HG03108 (cell line): ENCODE results near the gene FZD7.

ENCODE experiments used
- ATAC-seq: cut with Tn5 transposase; IDR thresholded peaks from one replicate; pipeline ENCODE4 v1.9.1; 2021; ENCODE audit warnings: moderate library complexity; ENCODE audit not compliant: unreplicated experiment

The FZD7 gene

GRCh38 chr2:202009581-202009980 lies 24.1 kb upstream of the FZD7 start:
- no peak for ATAC-seq

DNA sequence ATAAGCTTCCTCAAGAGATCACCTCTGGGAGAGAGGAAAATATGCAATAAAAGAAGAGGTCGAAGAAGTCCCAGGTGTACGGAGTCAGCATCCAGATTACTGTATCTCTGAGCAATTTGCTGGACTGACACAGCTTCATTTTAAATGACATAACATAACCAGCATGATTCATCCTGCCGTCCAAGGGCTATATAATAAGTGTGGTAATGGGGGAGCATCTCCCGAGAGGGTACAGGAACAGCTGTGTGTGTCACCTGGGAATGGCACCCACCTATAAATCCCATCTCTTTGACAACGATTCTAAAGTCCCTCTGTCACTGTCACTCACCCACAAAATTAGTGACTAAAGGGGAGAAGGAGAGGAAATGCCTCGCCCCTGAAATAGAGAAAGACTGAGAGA lies 19.3 kb upstream of the FZD7 start:
- no peak for ATAC-seq

GRCh38 chr2:202014759-202015211 lies 18.9 kb upstream of the FZD7 start:
- no peak for ATAC-seq

DNA sequence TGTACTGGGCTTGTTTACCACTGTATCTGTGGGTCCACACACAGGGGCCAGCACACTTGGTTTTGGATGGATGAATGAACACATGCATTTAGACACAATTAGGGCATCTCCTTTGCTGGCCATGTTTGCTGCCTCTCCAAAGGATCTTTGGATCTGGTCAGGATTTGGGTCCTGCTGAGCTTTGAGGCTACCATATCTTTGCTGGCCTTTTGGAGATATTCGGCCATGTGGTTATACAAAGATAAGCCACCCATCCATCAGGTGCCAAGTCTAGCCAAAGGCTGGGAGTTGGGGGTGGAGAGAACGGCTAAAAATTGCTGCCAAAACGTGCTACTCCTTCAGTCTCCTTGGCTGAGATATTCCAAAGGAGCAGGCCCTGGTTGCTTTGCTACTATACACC lies 18.2 kb upstream of the FZD7 start:
- no peak for ATAC-seq

GRCh38 chr2:202016579-202017227 lies 17.0 kb upstream of the FZD7 start:
- ATAC-seq = no peak

DNA sequence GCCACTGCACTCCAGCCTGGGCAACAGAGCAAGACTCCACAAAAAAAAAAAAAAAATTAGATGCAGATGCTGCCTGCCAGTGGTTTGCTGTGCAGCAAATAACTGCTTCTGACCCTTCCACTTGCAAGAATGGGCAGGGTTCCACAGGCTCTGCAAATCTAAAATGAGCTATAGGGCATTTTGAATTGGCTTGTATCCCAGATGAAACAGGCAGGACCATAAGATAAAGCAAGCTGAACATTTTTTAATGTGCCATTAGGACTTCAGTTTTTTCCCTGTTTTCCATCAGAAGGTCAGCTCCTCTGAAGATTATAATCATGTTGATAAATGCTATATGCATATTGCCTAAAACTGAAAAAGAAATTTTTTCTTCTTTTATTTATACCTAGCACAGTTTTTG lies 15.7 kb upstream of the FZD7 start:
- ATAC-seq = no peak

- no peak for ATAC-seq
Observed at GRCh38 chr2:202018950-202019349, 14.7 kb upstream of the FZD7 start.

- ATAC-seq = no peak
Observed at GRCh38 chr2:202019689-202020450, 13.8 kb upstream of the FZD7 start.

DNA sequence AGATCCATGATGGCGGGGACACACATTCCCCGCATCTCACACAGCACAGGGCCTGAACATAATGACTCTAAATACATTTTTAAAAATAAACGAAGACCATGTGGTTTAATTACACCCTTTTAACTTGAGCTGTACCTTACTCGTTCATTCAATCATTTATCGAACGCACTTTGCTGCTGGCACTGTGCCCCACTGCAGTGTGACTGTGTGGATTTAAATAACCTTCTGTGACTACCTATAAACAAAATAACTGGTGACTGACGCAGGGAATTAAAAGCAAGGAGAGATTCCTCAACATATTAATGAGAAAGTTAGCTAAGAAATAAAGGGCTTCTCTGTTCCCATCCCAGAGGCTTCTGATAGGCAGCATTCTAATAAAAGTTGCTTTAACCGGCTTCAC lies 10.9 kb upstream of the FZD7 start:
- ATAC-seq = no peak

DNA sequence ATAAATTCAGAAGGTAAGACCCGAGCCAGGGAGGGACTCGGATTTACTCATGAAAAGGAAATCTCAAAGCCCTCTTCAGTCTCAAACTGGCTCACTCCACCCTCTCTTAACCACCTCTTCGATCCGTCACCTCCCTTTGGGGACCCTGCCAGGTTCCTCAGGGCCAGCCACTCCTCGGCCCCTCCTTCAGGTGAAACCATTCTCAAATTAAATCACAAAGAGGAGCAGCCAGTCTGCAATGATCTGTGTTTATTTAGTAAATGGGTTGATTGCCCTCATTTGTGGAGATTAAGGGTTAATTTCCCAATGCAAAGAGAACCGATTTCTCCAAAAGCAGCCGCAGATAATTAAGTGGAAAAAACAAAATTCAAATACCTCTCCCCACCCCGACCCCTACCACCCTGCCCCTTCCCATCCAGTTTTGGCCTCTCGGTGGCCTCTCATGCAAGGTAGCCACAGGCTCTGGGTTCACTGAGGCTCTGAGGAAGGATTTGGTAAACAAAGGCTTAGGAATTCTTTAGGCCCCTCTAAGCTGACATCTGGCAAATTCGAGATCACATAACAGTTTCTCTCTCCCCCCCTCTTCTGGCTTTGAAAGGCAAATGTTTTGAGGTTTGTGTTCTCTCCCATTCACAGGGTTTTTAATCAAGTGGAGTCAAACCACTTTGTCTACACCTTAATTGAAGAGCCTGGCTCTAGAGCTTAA lies 10.3 kb upstream of the FZD7 start:
- ATAC-seq = no peak

DNA sequence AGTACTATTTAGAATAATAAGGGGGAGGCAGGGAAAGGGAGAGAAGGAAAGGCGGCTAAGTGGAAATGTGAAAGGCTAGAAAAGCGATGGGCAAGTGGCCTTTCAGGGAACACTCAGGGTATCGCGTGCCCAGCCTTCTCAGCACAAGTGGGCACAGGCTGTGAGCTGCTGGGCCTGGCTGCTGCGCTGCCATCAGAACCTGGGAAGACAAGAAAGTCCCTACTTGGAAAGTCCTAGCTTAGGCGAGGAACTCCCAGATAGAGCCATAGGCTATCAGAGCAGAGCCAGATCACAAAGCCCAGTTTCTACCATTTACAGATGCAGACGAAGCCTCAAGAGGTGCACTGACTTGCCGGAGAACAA lies 9.8 kb upstream of the FZD7 start:
- no peak for ATAC-seq

DNA sequence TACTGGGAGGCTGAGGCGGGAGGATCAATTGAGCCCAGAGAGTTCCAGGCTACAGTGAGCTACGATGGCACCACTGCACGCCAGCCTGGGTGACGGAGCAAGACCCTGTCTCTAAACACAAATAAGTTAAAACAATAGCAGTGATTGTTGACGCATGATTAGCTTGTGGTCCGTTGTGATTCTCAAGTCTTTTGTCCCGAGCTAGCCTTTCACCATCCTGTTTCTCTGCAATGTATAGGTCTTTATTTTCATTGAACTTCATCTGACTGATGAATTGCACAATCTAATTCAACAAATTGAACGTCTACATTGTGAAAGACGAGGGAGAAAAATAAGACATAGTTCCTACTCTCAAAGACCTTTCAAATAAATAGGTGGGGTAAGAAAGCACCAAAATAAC lies 8.8 kb upstream of the FZD7 start:
- ATAC-seq = no peak

DNA sequence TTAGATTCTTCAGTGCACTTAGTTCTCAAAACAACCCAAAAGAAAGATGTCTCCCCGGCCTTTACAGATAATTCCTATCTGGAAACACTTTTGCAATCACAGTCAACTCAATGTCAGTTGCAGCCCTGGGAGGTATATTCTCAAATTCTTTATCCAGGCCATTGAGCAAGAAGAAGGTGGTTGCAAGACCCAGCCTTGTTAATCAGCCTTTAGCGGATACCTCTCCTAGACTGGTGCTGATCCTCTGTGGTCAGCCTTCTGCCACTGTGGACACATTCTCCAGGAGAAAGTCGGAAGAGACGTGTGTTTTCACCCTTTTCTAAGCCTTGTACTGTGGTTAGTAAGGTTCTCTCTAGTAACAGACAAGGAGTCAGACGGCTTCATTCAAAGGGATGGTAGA lies 7.8 kb upstream of the FZD7 start:
- ATAC-seq = no peak

DNA sequence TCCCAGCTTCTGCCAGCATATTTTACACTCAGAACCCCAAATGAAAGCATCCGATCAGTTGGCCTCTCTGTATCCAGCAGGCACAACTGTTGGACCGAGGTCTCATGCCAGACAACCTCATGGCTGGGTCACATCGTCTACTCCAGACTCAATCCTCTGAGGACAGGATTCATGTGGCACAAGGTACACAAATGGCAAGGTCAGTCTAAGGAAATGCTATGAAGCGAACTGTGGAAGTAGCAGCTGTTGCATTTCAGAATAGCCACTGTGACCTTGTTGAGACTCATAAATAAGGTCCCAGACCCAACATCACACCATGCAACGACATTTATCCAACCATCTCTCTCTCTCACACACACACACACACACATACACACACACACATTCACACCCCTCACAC lies 7.1 kb upstream of the FZD7 start:
- no peak for ATAC-seq

DNA sequence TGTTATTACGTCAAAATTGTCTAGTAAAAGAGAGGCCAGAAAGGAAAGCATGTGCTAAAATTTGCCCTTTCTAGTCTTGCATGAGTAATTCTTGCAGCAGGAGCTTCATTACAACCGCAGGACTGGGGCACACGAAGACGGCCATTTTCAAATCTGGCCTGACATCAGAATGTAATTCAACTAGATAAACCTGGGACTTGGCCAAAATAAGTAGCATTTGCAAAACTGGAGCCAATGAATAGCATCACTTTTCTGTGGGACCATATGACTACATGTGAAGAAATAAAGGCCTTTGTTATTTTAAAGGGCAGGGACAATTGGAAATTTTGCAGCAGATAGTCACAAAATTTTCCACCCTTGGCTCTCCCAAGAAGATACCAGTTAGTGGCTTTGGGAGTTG lies 3.0 kb upstream of the FZD7 start:
- no peak for ATAC-seq

DNA sequence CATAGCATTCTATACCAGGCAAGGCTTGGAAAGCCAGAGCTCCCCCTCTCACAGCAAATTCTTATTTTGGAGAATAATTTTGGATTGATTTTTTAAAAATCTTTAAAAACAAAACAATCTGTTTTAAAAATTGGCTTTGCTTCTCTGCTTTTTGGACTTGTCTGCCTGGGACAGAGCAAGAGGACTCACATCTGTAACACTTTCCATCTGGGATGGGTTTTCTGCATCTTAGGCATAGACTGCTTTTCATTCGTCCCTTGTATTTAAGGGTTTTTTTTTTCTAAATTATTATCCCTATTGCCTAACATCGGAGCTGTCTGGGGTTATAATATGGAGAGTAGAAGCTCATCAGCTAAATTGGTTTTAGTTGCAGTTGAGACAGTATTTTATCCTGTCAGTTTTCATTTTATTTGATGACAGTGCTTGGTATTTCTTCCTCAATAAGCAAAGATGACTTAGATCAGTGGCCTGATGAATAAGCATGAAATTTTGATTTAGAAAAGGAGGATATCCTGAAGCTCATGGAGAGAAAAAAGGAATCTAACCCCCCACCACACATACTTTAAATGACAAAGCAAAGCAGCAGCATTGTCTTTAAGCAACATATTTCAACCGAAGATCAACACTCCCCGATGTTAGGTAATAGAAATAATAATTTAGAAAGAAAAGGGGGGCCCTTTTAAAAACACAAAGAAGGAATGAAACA lies 2.3 kb upstream of the FZD7 start:
- no peak for ATAC-seq

GRCh38 chr2:202032846-202033316 lies 774 bp upstream of the FZD7 start:
- peak; percentile 0 for ATAC-seq

DNA sequence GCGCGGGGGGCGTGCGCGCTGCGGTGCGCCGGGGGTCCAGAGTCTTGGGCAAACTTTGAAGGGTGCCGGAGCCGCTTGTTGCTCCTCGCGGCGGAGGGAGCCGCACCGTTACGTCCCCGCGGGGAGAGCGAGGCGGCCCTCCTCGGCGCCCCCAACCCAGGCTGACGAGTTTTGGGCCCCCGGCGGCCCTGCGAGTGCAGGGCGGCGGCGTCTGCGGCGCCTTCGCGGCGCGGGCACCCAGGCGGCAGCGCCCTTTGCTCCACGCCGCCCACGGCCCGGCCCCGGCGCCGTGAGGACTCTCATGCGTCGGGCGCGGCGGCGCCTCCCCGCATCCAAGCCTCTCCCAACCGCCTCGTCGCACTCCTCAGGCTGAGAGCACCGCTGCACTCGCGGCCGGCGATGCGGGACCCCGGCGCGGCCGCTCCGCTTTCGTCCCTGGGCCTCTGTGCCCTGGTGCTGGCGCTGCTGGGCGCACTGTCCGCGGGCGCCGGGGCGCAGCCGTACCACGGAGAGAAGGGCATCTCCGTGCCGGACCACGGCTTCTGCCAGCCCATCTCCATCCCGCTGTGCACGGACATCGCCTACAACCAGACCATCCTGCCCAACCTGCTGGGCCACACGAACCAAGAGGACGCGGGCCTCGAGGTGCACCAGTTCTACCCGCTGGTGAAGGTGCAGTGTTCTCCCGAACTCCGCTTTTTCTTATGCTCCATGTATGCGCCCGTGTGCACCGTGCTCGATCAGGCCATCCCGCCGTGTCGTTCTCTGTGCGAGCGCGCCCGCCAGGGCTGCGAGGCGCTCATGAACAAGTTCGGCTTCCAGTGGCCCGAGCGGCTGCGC lies 814 bp downstream of the FZD7 start:
- peak; percentile 4 for ATAC-seq

GRCh38 chr2:202035089-202035940 lies 1.7 kb downstream of the FZD7 start:
- ATAC-seq = no peak

DNA sequence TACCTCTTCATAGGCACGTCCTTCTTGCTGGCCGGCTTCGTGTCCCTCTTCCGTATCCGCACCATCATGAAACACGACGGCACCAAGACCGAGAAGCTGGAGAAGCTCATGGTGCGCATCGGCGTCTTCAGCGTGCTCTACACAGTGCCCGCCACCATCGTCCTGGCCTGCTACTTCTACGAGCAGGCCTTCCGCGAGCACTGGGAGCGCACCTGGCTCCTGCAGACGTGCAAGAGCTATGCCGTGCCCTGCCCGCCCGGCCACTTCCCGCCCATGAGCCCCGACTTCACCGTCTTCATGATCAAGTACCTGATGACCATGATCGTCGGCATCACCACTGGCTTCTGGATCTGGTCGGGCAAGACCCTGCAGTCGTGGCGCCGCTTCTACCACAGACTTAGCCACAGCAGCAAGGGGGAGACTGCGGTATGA lies 2.3 kb downstream of the FZD7 start:
- no peak for ATAC-seq
